GM12874 (cell line): ENCODE measurements around the gene GABRG3.

ENCODE experiments used
- TF ChIP-seq, protein P1 (sequence below): IDR thresholded peaks from 2 replicates; pipeline ENCODE4 v1.5.1; 2011; ENCODE audit warnings: low read depth, mild to moderate bottlenecking, control low read depth, low read length, moderate library complexity; ENCODE audit not compliant: insufficient read depth

The GABRG3 gene

DNA sequence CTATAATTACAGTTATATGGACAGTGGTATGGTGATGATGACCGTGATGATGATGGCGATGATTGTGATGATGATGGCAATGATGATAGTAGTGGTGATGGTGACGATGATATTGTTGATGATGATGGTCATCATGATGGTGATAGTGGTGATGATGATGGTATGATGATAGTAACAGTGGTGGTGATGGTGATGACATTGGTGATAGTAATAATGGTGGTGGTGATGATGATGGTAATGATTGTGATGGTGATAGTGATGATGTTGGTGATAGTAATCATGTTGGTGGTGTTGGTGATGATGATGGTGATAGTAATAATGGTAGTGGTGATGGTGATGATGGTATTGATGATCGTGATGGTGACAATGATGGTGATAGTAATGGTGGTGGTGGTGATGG, 504.4 kb downstream of the GABRG3 start:
- TF ChIP-seq, protein P1, sequence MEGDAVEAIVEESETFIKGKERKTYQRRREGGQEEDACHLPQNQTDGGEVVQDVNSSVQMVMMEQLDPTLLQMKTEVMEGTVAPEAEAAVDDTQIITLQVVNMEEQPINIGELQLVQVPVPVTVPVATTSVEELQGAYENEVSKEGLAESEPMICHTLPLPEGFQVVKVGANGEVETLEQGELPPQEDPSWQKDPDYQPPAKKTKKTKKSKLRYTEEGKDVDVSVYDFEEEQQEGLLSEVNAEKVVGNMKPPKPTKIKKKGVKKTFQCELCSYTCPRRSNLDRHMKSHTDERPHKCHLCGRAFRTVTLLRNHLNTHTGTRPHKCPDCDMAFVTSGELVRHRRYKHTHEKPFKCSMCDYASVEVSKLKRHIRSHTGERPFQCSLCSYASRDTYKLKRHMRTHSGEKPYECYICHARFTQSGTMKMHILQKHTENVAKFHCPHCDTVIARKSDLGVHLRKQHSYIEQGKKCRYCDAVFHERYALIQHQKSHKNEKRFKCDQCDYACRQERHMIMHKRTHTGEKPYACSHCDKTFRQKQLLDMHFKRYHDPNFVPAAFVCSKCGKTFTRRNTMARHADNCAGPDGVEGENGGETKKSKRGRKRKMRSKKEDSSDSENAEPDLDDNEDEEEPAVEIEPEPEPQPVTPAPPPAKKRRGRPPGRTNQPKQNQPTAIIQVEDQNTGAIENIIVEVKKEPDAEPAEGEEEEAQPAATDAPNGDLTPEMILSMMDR: no peak

DNA sequence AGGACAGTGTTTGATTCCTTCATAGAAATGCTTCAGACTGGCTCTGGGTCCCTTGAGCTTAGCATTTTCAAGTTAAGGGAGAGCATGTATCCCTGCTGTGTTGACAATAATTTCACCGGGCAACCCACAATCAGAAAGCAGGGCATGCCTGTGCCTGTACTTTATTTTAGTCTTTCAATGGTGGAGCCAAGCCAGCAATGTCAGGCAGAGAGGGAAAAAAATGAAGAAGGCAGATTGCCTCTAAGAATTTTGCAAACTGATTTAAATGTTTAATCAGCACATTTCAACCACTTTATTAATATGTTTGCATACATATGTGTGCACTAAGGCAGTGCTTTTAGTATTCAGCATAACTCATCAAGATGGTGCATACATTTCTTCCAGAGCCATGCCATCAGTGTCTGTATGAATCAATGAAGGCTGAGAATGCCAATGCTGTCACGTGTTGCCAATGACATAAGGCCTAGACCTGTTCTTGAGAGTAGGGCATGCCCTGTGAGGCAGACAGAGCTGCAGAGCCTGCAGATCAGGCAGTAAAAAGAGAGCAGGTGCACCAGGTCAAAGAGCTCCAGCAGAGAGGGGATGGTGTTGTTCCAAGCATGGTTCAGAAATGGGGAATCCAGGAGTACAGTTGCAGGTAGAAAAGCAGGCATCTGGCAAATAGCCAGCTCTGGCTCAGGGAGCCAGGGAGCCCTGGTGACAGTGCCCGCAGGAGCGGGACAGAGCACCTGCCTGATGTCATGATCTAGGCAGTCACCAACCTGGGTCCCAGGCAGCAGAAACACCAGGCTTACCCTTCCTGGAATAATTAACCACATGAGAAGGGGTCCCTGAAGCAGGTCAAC, 508.5 kb downstream of the GABRG3 start:
- TF ChIP-seq, protein P1: no peak

DNA sequence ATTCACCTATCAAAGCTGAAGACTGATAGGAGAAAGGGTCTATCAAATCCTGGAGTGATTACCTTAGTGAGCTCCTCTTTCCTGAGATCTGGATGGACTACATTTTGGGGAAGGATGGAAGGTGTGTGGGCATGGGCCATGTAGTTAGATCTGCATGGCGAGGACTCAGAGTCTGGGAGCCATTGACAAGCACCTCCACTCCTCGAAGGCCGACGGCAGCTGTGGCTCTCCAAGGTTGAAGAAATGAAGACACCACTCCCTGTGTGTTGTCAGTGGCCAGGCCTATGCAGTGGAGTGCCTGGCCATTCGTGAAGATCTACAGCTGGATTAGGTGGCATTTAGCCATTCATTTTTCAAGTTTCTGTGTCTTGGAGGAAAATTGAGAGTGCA, 509.2 kb downstream of the GABRG3 start:
- TF ChIP-seq, protein P1: no peak

- TF ChIP-seq, protein P1: no peak
These were observed 509.7 kb downstream of the GABRG3 start for GRCh38 chr15:27480642-27481041.

DNA sequence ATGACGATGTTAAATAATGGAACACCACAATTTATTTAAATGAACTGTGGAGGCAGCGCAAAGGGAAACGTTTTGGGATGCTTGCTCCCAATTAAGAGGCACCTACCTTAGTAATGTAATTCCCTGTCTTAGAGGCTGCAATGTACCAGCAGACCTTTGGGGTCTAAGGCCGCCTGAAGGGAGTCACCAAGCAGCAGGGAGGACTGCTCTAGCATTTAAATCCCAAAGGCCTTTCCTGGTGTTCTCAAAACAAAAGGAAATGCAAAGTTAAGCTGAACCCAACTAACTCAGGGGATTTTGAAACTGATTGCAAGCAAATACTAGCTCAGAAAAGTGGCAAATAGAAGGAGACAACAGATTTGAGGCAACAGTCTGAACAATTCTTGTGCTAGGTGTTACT, 510.8 kb downstream of the GABRG3 start:
- TF ChIP-seq, protein P1: no peak

GRCh38 chr15:27482287-27482686, 511.3 kb downstream of the GABRG3 start:
- TF ChIP-seq, protein P1: no peak

- TF ChIP-seq, protein P1: no peak
These were observed 512.1 kb downstream of the GABRG3 start for GRCh38 chr15:27483124-27483523.
